ENCODE data around the gene ZNF576. TPM values are rescaled to one million over a fixed set of nuclear protein-coding genes. Genes with fewer than 3 reads are reported as not detected.

The ZNF576 gene
- total and polyA plus RNA-seq, 2 donors (not counting 1 experiment from before 2014, with no cell fraction given) = 7.9 to 17.3 TPM

DNA sequence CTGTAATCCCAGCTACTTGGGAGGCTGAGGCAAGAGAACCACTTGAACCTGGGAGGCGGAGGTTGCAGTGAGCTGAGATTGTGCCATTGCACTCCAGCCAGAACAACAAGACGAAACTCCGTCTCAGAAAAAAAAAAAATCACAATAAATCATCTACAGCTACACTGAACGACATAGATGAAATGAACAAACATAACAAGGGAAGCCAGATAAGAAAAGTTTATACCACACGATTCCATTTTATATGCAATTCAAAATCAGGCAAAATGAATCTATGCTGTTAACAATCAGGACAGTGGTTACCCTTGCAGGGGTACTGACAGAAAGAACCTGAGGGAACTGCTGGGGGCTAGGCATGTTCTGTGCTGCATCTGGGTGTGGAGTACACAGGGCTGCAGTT, 26.7 kb upstream of the ZNF576 start:
- DNase-seq (no peak), ATAC-seq (ENCODE audit: low read depth) (no peak)
- ChIA-PET POLR2A (no interaction called here), CTCF (interaction anchor here (0.6 to 1.6 kb wide), 6 partner anchors 11 to 1630 kb away, joined by 3 to 5 read pairs (median 4); partner anchors contain the start of gene ZNF575)
- Mint-ChIP-seq H3K4me1 (peaks cover 35% of the 10 kb centered on the region), H3K4me3 (no peak overlapping the region), H3K9me3 (ENCODE audit: insufficient read depth) (no peaks in the 10 kb centered on the region), H3K27ac (peak overlapping the region; percentile 23), H3K27me3 (no peaks in the 10 kb centered on the region)
- peaks cover 3 to 19% of the 10 kb centered on the region in 2 donors for H3K4me1 ChIP-seq (ENCODE audit: control insufficient read depth in 2 of 2, insufficient read depth in 2 of 2, low read length in 2 of 2)
- H3K27ac ChIP-seq (ENCODE audit: low read length in 2 of 2) = peak overlapping the region in 1 of 2 donors; percentile 41
- H3K27me3 ChIP-seq (replicated peaks in 1 of 4; ENCODE audit: control extremely low read depth in 1 of 4, control insufficient read depth in 3 of 4, insufficient read depth in 4 of 4, low read length in 3 of 4) = no peaks in the 10 kb centered on the region
- H3K9ac ChIP-seq (ENCODE audit: low read length) = no peak overlapping the region
- no peak overlapping the region for H2AFZ ChIP-seq (ENCODE audit: insufficient read depth, low read depth, low read length, poor library complexity, severe bottlenecking)
- H3K36me3 ChIP-seq (replicated peaks in 1 of 2; ENCODE audit: control extremely low read depth in 1 of 2, control insufficient read depth in 1 of 2, extremely low read depth in 1 of 2, insufficient read depth in 2 of 2, low read length in 1 of 2) = peaks cover 0 to 10% of the 10 kb centered on the region in 2 experiments
- no peaks in the 10 kb centered on the region for H3K9me3 ChIP-seq (ENCODE audit: control extremely low read depth in 1 of 3, control insufficient read depth in 2 of 3, insufficient read depth in 1 of 3, low read length in 2 of 3)
- H4K20me1 ChIP-seq (ENCODE audit: control insufficient read depth, insufficient read depth, low read length, poor library complexity, severe bottlenecking) = peaks cover 5% of the 10 kb centered on the region
- 100% methylated on average over 1 of the region's 5 CpGs for WGBS (ENCODE audit: insufficient coverage)
- H3K4me2 ChIP-seq (replicated peaks; ENCODE audit: low read depth, low read length, poor library complexity, severe bottlenecking) = no peak overlapping the region
- intact Hi-C loops (cut with micrococcal nuclease) = no loop called here
- no peak overlapping the region for H3K4me3 ChIP-seq (ENCODE audit: control extremely low read depth in 1 of 5, extremely low read depth in 1 of 5, insufficient read depth in 1 of 5, low read depth in 2 of 5, low read length in 4 of 5)
- TF ChIP-seq EZH2 (IDR thresholded peaks at IDR 0.05; ENCODE audit: borderline replicate concordance, insufficient read depth, low read depth, low read length, poor library complexity, severe bottlenecking) = no peak
- TF ChIP-seq, protein P1, sequence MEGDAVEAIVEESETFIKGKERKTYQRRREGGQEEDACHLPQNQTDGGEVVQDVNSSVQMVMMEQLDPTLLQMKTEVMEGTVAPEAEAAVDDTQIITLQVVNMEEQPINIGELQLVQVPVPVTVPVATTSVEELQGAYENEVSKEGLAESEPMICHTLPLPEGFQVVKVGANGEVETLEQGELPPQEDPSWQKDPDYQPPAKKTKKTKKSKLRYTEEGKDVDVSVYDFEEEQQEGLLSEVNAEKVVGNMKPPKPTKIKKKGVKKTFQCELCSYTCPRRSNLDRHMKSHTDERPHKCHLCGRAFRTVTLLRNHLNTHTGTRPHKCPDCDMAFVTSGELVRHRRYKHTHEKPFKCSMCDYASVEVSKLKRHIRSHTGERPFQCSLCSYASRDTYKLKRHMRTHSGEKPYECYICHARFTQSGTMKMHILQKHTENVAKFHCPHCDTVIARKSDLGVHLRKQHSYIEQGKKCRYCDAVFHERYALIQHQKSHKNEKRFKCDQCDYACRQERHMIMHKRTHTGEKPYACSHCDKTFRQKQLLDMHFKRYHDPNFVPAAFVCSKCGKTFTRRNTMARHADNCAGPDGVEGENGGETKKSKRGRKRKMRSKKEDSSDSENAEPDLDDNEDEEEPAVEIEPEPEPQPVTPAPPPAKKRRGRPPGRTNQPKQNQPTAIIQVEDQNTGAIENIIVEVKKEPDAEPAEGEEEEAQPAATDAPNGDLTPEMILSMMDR (IDR thresholded peaks at IDR 0.05) = no peak
- peaks cover 33% of the 10 kb centered on the region for H3K79me2 ChIP-seq (ENCODE audit: control insufficient read depth, insufficient read depth, low read length)

DNA sequence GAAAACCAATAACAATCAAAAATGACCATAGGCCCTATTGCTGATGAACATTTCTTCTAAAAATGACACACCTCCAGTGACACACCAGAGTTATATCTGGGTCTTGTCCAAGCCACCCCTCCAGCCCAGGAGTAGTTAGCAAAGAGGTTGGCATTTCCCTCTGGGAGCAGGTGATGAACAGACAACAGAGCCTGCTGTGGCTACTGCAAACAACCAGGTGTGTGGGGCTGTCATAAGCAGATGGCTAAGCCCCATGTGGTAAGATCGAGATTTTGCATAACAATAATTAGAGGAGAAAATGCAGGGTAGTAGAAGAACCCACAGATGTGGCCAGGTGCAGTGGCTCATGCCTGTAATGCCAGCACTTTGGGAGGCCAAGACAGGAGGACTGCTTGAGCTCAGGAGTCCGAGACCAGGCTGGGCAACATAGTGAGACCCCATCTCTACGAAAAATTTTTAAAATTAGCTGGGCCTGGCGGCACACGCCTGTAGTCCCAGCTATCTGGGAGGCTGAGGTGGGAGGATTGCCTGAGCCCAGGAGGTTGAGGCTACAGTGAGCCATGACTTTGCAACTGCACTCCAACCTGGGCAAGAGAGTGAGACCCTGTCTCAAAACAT, 26.1 kb upstream of the ZNF576 start:
- POLR2A ChIA-PET = no interaction called here
- no peaks in the 10 kb centered on the region for H3K9me3 ChIP-seq (ENCODE audit: control extremely low read depth in 1 of 3, control insufficient read depth in 2 of 3, insufficient read depth in 1 of 3, low read length in 2 of 3)
- Mint-ChIP-seq H3K27me3 (no peaks in the 10 kb centered on the region), H3K4me1 (peaks cover 35% of the 10 kb centered on the region), H3K27ac (peak overlapping the region; percentile 23), H3K4me3 (no peak overlapping the region), H3K9me3 (ENCODE audit: insufficient read depth) (no peaks in the 10 kb centered on the region)
- no peak overlapping the region for H2AFZ ChIP-seq (ENCODE audit: insufficient read depth, low read depth, low read length, poor library complexity, severe bottlenecking)
- H3K4me3 ChIP-seq (ENCODE audit: control extremely low read depth in 1 of 5, extremely low read depth in 1 of 5, insufficient read depth in 1 of 5, low read depth in 2 of 5, low read length in 4 of 5) = no peak overlapping the region
- peaks cover 6 to 18% of the 10 kb centered on the region in 2 donors for H3K4me1 ChIP-seq (ENCODE audit: control insufficient read depth in 2 of 2, insufficient read depth in 2 of 2, low read length in 2 of 2)
- H3K27me3 ChIP-seq (replicated peaks in 1 of 4; ENCODE audit: control extremely low read depth in 1 of 4, control insufficient read depth in 3 of 4, insufficient read depth in 4 of 4, low read length in 3 of 4) = no peaks in the 10 kb centered on the region
- H3K27ac ChIP-seq (ENCODE audit: low read length in 2 of 2) = peak overlapping the region in 1 of 2 donors; percentile 41
- peaks cover 5% of the 10 kb centered on the region for H4K20me1 ChIP-seq (ENCODE audit: control insufficient read depth, insufficient read depth, low read length, poor library complexity, severe bottlenecking)
- intact Hi-C loops (cut with micrococcal nuclease) = no loop called here
- DNase-seq = no peak
- TF ChIP-seq, protein P1 (IDR thresholded peaks at IDR 0.05) = no peak
- no peak for TF ChIP-seq EZH2 (IDR thresholded peaks at IDR 0.05; ENCODE audit: borderline replicate concordance, insufficient read depth, low read depth, low read length, poor library complexity, severe bottlenecking)
- 81% methylated on average over 5 of the region's 5 CpGs for WGBS (ENCODE audit: insufficient coverage)
- CTCF ChIA-PET = interaction anchor here (0.6 to 1.4 kb wide), 6 partner anchors 11 to 1629 kb away, joined by 3 to 4 read pairs (median 3); partner anchors contain the start of gene ZNF575
- H3K79me2 ChIP-seq (ENCODE audit: control insufficient read depth, insufficient read depth, low read length) = peaks cover 40% of the 10 kb centered on the region
- no peak overlapping the region for H3K9ac ChIP-seq (ENCODE audit: low read length)
- no peak overlapping the region for H3K4me2 ChIP-seq (replicated peaks; ENCODE audit: low read depth, low read length, poor library complexity, severe bottlenecking)
- H3K36me3 ChIP-seq (replicated peaks in 1 of 2; ENCODE audit: control extremely low read depth in 1 of 2, control insufficient read depth in 1 of 2, extremely low read depth in 1 of 2, insufficient read depth in 2 of 2, low read length in 1 of 2) = peaks cover 0 to 10% of the 10 kb centered on the region in 2 experiments
- no peak for ATAC-seq (ENCODE audit: low read depth)
